NCI-H1417 (cell line): ENCODE data around the gene SUPT3H.
"Not testable (repeated sequence)": the region's sequence is repeated elsewhere in the genome, so short reads cannot be mapped to it uniquely, and the experiment has no call there.

Experiments
- DNase-seq, 3 experiments: peaks; one replicate each; lab custom pipeline; 2025; lab: John Stamatoyannopoulos, UW

The SUPT3H gene

DNA sequence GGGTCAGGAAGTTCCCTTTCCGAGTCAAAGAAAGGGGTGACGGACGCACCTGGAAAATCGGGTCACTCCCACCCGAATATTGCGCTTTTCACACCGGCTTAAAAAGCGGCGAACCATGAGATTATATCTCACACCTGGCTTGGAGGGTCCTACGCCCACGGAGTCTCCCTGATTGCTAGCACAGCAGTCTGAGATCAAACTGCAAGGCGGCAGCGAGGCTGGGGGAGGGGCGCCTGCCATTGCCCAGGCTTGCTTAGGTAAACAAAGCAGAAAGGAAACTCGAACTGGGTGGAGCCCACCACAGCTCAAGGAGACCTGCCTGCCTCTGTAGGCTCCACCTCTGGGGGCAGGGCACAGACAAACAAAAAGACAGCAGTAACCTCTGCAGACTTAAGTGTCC, 315.1 kb downstream of the SUPT3H start:
- DNase-seq = not testable (repeated sequence)

DNA sequence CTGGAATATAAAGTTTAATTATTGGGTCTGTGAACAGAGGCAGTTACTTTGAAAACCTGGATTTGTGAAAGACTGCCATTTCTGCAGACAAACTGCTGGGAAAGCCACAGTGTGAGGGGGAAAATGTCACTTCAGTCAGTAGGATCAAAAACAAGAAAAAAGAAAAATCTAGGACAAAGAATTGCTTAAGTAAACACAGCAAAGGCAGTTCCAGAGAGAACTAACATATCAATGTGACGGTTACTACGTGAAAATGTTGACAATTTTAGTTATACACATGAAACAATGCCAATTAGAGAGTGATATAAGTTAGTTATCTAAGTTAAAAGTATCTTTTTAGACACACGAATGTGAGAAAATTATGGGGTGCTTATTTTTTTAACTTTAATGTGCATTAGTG, 320.0 kb downstream of the SUPT3H start:
- no peak for DNase-seq

DNA sequence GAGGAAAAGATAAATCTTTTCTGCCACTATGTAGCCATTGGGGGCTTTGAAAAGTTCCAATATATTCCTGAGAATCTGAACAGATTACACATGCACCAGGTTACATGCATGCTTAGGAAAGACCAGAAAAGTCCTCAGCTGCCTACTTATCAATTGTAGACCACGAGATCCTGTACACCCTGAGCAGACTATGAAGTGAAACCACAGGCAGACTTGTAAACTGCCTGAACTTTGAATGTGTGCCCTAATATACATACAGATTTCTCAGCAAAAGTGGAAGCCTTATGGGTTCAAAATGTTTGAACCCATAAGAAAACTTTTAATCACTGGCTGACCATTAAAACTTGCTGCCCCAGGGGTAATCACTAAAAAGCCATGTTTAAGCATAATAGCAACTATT, 323.1 kb downstream of the SUPT3H start:
- DNase-seq = no peak

DNA sequence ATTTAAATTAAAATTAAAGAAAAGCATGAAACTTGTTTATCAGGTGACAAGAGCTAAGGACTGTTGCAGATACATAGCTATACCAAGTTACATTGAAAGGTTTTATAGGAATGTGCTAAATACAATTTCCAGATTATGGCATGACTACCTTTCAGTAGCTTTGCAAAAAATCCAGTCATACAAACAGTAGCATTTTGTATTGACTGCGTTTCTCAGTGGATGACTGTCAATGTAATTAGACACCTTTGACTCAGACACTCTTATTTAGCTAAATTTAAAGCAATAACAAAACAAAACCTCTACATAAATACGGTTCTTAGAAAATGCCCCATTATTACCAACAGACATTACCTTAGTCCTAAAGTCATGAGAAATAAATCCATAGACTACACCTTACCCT, 325.4 kb downstream of the SUPT3H start:
- DNase-seq = no peak

DNA sequence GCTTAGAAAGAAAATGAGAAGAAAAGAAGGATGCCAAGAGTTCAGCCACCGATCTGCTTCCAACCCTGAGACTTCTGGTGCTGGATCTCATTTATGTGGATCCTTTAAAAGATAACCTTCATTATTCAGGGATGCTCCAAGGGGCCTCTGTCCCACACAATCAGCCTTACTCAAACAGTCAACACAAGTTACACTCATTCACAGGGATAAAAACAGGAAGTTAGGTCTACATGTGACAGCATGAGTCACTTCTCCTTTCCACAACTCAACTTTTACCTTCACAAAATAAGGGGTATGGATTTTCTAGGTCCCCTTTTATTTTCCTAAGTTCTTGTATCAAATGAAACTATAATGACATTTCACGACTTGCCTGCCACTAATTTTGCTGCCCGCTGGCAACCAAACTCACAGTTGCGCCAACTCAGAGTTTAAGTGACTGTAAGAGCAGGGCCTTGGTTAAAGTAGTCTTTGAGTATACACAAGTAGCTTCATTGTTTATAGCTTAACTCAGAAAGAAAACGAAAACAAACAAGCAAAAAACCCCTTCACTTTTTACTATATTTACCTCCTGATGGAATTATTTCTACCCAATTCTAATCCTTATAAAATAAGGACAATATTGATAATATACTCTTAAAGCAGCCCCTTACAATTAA, 328.4 kb downstream of the SUPT3H start:
- no peak for DNase-seq

DNA sequence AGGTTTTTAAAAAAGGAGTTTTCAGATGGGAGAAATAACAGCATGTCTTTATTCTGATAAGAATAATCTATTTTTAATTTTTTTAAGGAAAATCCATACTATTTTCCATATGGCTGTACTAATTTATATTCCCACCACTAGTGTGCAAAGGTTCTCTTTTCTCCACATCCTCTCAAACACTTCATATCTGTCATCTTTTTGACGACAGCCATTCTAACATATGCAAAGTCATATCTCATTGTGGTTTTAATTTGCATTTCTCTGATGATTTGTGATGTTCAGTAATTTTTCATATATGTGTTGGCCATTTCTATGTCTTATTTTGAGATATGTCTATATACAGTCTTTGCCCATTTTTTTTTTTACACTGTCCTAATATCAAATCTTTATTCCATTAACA, 330.2 kb downstream of the SUPT3H start:
- DNase-seq = no peak

DNA sequence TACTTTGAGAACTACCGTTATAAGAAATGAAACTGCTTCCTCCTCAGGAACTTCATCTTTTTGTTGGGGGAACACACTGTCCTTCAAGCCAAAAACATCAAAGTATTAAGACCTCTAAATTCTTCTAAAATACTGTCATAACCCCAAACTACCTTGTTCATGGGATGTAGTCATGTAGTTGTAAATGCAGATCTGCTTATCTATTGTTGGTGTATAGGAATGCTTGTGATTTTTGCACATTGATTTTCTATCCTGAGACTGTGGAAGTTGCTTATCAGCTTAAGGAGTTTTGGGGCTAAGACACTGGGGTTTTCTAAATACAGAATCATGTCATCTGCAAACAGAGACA, 332.5 kb downstream of the SUPT3H start:
- no peak for DNase-seq

DNA sequence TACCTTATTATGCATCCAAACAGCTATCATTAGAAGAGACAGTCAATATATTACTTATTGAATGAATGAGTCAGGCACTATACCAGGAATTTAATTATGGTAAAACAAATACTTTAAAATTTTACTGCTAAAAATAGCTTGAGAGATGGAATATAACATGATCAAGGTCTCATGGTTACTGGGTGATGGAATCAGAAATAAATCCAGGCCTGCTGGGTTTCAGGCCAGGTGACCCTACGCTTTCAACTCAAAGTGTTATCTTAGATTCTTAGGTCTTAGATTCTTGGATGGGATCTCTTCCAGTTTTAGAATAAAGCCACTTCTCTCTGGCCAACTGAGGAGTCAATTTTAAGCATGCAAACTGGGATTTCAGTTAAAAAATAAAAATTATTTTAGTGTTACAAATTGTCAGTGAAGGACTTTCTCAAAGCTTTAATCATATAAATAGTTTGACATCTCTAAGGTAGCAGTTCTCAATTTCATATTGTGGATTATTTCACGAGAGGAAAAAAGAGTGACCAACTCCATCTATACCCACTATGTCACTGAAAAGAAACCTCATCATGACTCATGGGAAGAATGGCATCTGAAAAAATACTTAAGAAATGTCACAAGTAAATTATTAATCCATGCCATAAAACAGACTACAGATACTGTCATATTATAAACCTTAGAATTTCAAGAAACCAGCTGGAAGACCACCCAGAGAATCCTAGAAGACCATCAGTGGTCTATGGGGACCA, 333.1 kb downstream of the SUPT3H start:
- no peak for DNase-seq

DNA sequence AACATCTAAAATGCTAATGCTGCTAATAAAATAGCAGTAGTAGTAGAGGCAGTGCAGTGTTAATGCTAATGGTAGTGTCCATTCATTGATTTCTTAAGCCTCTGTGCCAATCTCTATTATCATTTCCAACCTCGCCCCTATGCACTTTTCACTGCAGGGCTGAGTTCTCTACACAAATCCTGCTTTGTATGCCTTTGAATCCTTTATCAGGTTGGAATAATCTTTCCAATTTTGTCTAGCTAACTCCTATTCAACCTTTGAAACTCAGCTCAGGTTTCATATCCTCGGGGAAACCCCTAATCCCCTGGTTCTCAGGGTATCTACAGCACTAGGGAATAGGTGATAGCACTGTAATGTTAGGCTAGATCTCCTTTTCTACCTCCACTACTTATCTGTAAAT, 333.6 kb downstream of the SUPT3H start:
- no peak for DNase-seq

DNA sequence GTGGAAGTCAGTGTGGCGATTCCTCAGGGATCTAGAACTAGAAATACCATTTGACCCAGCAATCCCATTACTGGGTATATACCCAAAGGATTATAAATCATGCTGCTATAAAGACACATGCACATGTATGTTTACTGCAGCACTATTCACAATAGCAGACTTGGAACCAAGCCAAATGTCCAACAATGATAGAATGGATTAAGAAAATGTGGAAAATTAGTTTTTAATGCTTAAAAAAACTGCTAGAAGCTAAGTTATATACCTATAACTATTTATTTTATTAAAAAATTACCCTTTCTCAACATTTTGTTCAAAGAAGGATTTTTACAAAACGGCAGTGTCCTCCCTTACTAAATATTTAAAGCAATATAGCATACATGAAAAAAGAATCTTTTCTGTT, 335.1 kb downstream of the SUPT3H start:
- DNase-seq = not testable (repeated sequence)

DNA sequence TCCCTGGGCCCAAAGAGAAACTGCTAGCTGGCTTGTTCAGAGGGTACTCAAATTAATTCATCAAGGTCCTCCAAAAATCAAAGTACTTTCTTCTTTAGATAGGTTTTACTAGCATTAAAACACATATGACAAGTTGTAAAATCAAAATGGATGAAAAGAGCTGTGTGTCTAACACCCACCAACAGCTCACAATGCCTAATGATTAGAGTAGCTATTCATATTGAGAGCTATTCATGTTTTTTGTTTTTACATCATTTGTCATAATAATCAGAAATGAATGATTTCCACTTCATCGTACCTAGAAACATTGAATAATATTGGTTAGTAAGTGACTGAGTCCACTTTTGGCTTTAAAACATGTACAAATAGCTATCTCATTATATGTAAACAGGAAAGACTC, 339.5 kb downstream of the SUPT3H start:
- no peak for DNase-seq

DNA sequence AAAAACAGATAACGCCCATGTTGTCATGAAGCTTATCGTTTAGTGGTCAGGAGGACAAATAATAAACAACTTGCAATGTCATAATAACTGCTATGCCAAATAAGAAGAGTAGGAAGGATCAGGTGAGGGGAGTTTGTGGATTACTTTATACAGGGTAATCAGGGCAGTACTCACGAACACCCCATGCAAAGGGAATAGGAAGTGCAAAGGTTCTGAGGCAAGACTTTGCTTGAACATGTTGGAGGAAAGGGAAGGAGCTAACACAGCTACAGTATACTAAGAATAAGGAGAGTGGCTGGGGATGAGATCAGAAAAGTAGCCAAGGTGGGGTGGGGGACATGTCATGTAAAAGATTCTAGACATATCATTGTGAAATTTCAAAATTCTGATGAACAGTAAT, 341.6 kb downstream of the SUPT3H start:
- no peak for DNase-seq

DNA sequence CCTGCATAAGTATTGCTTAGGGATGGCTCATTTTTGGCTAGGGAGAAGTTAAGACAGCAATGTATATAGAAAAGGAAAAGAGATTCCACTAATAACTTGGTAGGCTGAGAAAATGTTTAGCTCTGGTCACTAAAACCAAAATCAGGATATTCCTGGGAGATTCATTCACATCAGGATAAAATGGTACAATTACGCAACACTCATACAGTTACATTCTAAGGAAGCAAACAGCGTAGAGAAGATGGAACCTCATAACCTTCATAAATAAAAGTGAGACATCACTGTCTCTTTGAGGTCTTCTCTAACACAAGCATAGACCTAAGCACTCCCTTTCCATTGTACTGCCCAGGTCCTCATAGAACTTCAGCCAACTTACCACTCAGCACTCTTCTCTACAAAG, 345.3 kb downstream of the SUPT3H start:
- DNase-seq = no peak

DNA sequence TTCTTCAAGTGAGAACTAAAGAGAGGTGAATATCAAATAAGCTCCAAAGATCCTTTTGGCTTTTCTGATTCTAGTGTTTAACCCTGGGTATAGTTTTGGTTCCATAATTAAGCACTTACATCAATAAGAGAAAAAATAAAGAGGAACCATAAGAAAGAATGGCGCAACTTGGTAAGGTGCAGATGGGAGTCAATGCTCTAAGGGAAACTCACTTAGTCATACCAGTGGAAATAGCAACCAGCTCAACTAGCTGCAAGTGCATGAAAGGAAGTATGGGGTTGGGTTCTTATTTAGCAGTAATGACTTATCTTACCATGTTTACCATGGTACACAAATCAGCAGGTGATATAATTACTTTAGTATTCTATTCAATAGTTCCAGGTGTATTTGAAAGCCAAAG, 346.1 kb downstream of the SUPT3H start:
- peak in 1 of 3 experiments; percentile 12 for DNase-seq

DNA sequence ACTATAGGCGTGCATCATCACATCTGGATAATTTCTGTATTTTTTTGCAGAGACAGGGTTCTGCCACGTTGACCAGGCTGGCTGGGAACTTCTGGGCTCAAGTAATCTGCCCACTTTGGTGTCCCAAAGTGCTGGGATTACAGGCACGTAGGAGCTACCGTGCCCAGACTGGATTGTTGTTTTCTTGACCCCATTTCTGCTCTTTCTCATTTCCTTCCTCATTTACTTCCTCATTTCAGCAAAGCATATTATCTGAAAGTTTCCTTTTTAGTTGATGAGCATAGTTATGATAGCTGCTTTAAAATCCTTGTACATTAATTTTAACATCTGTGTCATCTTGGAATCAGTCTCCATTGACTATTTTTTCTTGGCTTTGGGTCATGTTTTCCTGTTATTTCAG, 350.6 kb downstream of the SUPT3H start:
- DNase-seq = no peak

DNA sequence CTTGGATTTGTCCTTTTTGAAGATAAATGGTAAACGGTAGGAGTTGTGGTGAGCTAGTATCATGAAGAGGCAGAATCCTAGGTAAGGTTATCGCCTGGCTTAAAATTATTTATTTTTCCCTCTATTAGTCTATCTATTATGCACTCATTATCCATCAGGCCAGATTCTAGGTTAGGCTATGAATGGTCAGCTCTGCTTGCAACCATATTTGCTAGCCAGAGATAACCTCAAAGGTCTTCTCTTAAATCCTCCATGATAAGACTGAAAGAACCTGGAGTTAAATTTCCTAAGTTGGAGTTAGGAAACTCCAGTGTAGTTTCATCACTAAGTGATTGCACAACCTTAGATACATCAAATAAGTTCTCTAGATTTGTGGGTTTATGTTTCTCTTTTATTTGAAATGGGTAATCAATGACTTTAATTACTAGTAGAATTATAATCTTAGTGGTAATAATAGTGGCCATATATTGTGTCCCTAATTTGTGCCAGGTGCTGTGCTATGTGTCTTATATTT, 351.7 kb downstream of the SUPT3H start:
- no peak for DNase-seq

DNA sequence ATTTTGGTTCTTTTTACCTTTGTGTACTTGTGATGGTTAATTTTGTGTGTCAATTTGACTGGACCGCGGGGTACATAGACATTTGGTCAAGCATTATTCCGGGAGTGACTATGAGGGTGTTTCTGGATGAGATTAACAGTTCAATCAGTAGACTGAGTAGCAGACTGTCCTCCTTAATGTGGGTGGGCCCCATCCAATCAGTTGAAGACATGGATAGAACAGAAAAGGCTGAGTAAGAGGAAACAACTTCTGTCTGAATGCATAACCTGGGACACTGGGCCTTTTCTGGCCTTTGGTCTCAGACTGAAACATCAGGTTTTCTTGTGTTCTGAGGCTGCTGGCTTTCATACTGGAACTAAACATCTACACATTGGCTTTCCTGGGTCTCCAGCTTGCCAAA, 353.1 kb downstream of the SUPT3H start:
- DNase-seq = no peak

DNA sequence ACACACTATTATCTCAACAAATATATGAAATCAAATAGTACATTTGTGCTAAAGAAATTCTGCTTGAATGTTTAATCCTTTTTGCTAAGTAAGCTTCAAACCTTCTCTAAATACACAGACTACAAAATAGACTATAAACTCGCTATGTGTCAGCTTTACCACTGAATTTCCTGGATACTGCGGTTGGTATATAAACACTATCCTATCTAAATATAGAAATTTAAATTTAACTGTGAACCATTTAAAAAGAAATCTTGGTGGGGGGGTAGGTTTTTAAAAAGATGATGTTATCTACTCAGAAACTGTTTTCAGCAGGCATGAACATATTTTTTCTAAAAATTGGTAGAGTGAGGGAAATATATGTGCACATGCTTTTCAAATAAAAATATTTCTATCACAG, 356.1 kb downstream of the SUPT3H start:
- DNase-seq = no peak

DNA sequence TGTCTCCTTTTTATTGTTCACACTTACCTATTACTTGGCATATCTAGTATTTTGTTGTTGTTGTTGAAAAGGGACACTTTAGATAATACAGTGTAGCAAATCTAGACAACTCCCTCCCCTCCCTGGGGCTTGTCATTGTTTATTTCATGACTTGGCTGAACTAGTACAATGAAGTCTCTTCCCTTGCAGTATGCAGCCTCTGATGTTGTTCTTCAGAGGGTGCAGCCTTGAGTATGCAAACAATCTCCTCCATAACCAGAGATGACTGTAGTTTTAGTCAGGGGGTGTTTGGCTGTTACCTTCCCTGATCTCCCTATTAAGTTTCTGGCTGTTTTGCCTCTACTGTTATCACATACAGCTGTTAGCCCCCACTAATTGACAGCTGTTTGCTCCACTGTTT, 365.0 kb downstream of the SUPT3H start:
- no peak for DNase-seq

DNA sequence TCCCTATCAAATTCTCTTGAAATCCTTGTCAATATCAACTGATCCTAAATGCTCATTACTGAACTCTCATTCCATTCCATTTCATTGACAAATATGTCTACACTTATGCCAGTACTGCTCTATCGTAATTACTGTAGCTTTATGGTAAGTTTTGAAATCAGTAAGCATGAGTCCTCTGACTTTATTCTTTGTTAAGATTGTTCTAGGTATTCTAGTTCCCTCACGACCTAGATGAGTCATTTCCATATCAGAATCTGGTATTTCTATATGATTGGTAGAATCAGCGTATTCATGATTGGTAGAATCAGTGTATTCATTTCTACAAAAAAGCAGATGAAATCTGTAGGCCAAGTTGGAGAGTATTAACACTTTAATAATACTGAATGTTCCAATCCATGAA, 368.2 kb downstream of the SUPT3H start:
- DNase-seq = no peak

DNA sequence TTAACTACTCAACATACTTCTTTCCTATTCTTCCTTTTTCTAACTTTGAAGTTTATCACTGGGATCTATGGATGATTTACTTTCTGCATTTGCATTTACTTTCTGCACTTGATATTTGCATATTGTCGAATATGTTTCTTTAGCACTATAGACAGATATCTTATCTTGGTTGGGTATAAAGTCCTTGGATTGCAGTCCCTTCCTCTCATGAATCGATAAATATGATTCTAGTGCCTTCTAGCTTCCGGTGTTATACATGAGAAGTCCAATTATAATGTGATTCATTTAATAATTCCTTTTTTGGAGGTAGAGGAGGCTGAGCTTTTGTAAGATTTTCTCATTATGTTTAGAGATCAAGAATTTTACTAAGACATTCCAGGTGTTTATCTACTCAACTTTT, 370.8 kb downstream of the SUPT3H start:
- DNase-seq = no peak

DNA sequence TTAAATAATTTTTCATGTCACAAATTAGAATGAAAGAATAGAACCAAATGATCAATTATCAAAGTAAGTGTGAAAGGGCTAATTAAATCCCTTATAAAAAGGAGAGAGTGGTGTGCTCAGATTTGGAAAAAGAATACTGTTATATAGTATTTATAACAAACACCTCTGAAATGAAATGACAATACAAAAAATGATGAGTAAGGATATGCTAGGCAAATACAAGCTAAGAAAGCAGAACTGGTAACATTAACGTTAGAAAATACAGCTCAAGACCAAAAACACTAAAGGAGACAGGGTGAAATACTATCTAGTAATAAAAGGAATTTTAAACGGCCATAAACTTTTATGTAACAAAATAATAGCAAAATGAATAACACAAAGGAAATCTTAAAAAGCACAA, 373.8 kb downstream of the SUPT3H start:
- no peak for DNase-seq

DNA sequence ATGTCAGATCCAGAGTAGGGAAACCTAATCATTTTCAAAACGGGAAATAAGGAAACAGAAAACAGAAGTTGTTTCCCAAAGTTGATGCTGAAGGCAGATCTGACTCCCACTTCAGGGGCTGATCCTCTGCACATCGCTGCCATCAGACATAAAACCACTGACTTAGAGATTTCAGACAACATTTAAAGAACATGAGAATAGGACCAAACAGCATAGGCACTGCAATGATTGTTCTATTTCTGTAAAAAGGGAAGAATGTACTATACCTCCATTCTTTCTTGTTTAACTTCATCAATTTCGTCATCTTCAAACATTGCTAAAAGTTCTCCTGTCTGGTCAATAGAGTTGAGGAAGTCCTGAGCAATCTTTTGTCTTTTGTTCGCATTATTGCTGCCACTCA, 374.3 kb downstream of the SUPT3H start:
- DNase-seq = no peak
